Dendritic cell treated with granulocyte-macrophage colony-stimulating factor and Interleukin-4, amounts not matched to agents 40 ng/mL and 50 ng/mL, for 4 days (primary cell): ENCODE measurements around the gene PTX4.

Experiments
- H3K27ac Mint-ChIP-seq: one replicate; pipeline ENCODE4 v1.8.0; 2022; ENCODE audit warnings: mild to moderate bottlenecking, mixed read lengths
- H3K27me3 Mint-ChIP-seq: one replicate; pipeline ENCODE4 v1.8.0; 2022; ENCODE audit warnings: mild to moderate bottlenecking, mixed read lengths
- H3K36me3 Mint-ChIP-seq: one replicate; pipeline ENCODE4 v1.8.0; 2022; ENCODE audit warnings: low read depth, mixed read lengths
- H3K4me1 Mint-ChIP-seq: one replicate; pipeline ENCODE4 v1.8.0; 2022; ENCODE audit warnings: low read depth, mixed read lengths
- H3K4me3 Mint-ChIP-seq: one replicate; pipeline ENCODE4 v1.8.0; 2022; ENCODE audit warnings: mild to moderate bottlenecking, moderate library complexity, mixed read lengths
- H3K9me3 Mint-ChIP-seq: one replicate; pipeline ENCODE4 v1.8.0; 2022; ENCODE audit warnings: mixed read lengths
- intact Hi-C: fragments of 100-400 bp; cut with micrococcal nuclease; formaldehyde crosslinking; loops from one replicate; pipeline ENCODE4 v1.15.0; 2022

Gene PTX4

GRCh38 chr16:1499756-1500464 lies 11.2 kb upstream of the PTX4 start:
- Mint-ChIP-seq H3K9me3 (no peaks in the 10 kb centered on the region), H3K27me3 (no peaks in the 10 kb centered on the region), H3K27ac (no peak overlapping the region), H3K36me3 (peaks cover 96% of the 10 kb centered on the region), H3K4me3 (no peak overlapping the region), H3K4me1 (peaks cover 2% of the 10 kb centered on the region)
- intact Hi-C loops, result no loop called here

GRCh38 chr16:1498899-1499676 lies 10.3 kb upstream of the PTX4 start:
- Mint-ChIP-seq H3K27ac (no peak overlapping the region), H3K27me3 (no peaks in the 10 kb centered on the region), H3K4me3 (no peak overlapping the region), H3K36me3 (peaks cover 98% of the 10 kb centered on the region), H3K9me3 (no peaks in the 10 kb centered on the region), H3K4me1 (peaks cover 10% of the 10 kb centered on the region)
- intact Hi-C loops, result no loop called here

- H3K9me3 Mint-ChIP-seq, result no peaks in the 10 kb centered on the region
- intact Hi-C loops, result no loop called here
- peaks cover 26% of the 10 kb centered on the region for H3K4me1 Mint-ChIP-seq
- no peaks in the 10 kb centered on the region for H3K27me3 Mint-ChIP-seq
- H3K27ac Mint-ChIP-seq, result no peak overlapping the region
- H3K4me3 Mint-ChIP-seq, result no peak overlapping the region
- H3K36me3 Mint-ChIP-seq, result peaks cover 93% of the 10 kb centered on the region
These were observed 8.4 kb upstream of the PTX4 start for GRCh38 chr16:1497014-1497598.

GRCh38 chr16:1496464-1496863 lies 7.7 kb upstream of the PTX4 start:
- Mint-ChIP-seq H3K27ac (no peak overlapping the region), H3K4me3 (no peak overlapping the region), H3K9me3 (no peaks in the 10 kb centered on the region), H3K27me3 (no peaks in the 10 kb centered on the region), H3K36me3 (peaks cover 86% of the 10 kb centered on the region), H3K4me1 (peaks cover 27% of the 10 kb centered on the region)
- intact Hi-C loops, result no loop called here

- no peak overlapping the region for H3K4me3 Mint-ChIP-seq
- H3K27ac Mint-ChIP-seq, result no peak overlapping the region
- no peaks in the 10 kb centered on the region for H3K9me3 Mint-ChIP-seq
- H3K27me3 Mint-ChIP-seq, result no peaks in the 10 kb centered on the region
- H3K4me1 Mint-ChIP-seq, result peaks cover 27% of the 10 kb centered on the region
- intact Hi-C loops, result no loop called here
- peaks cover 81% of the 10 kb centered on the region for H3K36me3 Mint-ChIP-seq
These were observed 7.1 kb upstream of the PTX4 start for GRCh38 chr16:1495889-1496262.

GRCh38 chr16:1495211-1495888 lies 6.6 kb upstream of the PTX4 start:
- intact Hi-C loops, result no loop called here
- H3K4me3 Mint-ChIP-seq, result no peak overlapping the region

GRCh38 chr16:1494711-1495110 lies 6.0 kb upstream of the PTX4 start:
- H3K36me3 Mint-ChIP-seq, result peaks cover 69% of the 10 kb centered on the region
- H3K4me3 Mint-ChIP-seq, result peak overlapping the region; percentile 91
- H3K9me3 Mint-ChIP-seq, result no peaks in the 10 kb centered on the region
- intact Hi-C loops, result no loop called here
- peaks cover 27% of the 10 kb centered on the region for H3K4me1 Mint-ChIP-seq
- H3K27me3 Mint-ChIP-seq, result no peaks in the 10 kb centered on the region
- H3K27ac Mint-ChIP-seq, result peak overlapping the region; percentile 98

More at GRCh38 chr16:1495211-1495888, 6.6 kb upstream of the PTX4 start:
- Mint-ChIP-seq H3K9me3 (no peaks in the 10 kb centered on the region), H3K4me1 (peaks cover 27% of the 10 kb centered on the region), H3K27me3 (no peaks in the 10 kb centered on the region), H3K36me3 (peaks cover 75% of the 10 kb centered on the region), H3K27ac (no peak overlapping the region)

GRCh38 chr16:1494129-1494640 lies 5.4 kb upstream of the PTX4 start:
- peak overlapping the region; percentile 98 for H3K27ac Mint-ChIP-seq
- H3K9me3 Mint-ChIP-seq, result no peaks in the 10 kb centered on the region
- H3K4me1 Mint-ChIP-seq, result peaks cover 27% of the 10 kb centered on the region
- H3K27me3 Mint-ChIP-seq, result no peaks in the 10 kb centered on the region
- H3K36me3 Mint-ChIP-seq, result peaks cover 64% of the 10 kb centered on the region
- H3K4me3 Mint-ChIP-seq, result peak overlapping the region; percentile 91
- intact Hi-C loops, result no loop called here

GRCh38 chr16:1493746-1494094 lies 5.0 kb upstream of the PTX4 start:
- peak overlapping the region; percentile 91 for H3K4me3 Mint-ChIP-seq
- no peaks in the 10 kb centered on the region for H3K27me3 Mint-ChIP-seq
- peak overlapping the region; percentile 98 for H3K27ac Mint-ChIP-seq
- H3K4me1 Mint-ChIP-seq, result peaks cover 30% of the 10 kb centered on the region
- intact Hi-C loops, result loop anchor here (2.0 kb wide), 1 partner anchor 19 kb away; the partner anchor contains the start of gene CLCN7
- peaks cover 59% of the 10 kb centered on the region for H3K36me3 Mint-ChIP-seq
- no peaks in the 10 kb centered on the region for H3K9me3 Mint-ChIP-seq

GRCh38 chr16:1492923-1493745 lies 4.4 kb upstream of the PTX4 start, which contains the start of gene TELO2:
TSS of gene TELO2 (plus strand) at chr16:1493360. CDS start at chr16:1494282, 922 bp downstream.
- H3K9me3 Mint-ChIP-seq, result no peaks in the 10 kb centered on the region
- peak within 1 kb of the TSS; percentile 91 for H3K4me3 Mint-ChIP-seq
- H3K36me3 Mint-ChIP-seq, result peaks cover 53% of the 10 kb centered on the region
- H3K27ac Mint-ChIP-seq, result peak within 1 kb of the TSS; percentile 98
- peaks cover 36% of the 10 kb centered on the region for H3K4me1 Mint-ChIP-seq
- no peaks in the 10 kb centered on the region for H3K27me3 Mint-ChIP-seq
- intact Hi-C loops, result loop anchor here (2.0 kb wide), 1 partner anchor 18 kb away; the partner anchor contains the start of gene CLCN7

GRCh38 chr16:1492082-1492922 lies 3.6 kb upstream of the PTX4 start:
- intact Hi-C loops, result loop anchor here (2.0 kb wide), 1 partner anchor 18 kb away; the partner anchor contains the start of gene CLCN7
- peak overlapping the region; percentile 98 for H3K27ac Mint-ChIP-seq
- peaks cover 45% of the 10 kb centered on the region for H3K36me3 Mint-ChIP-seq
- no peaks in the 10 kb centered on the region for H3K27me3 Mint-ChIP-seq
- H3K9me3 Mint-ChIP-seq, result no peaks in the 10 kb centered on the region
- peaks cover 36% of the 10 kb centered on the region for H3K4me1 Mint-ChIP-seq
- H3K4me3 Mint-ChIP-seq, result peak overlapping the region; percentile 91

- H3K9me3 Mint-ChIP-seq, result no peaks in the 10 kb centered on the region
- H3K4me1 Mint-ChIP-seq, result peaks cover 36% of the 10 kb centered on the region
- H3K27ac Mint-ChIP-seq, result peak overlapping the region; percentile 98
- no peak overlapping the region for H3K4me3 Mint-ChIP-seq
- intact Hi-C loops, result no loop called here
- no peaks in the 10 kb centered on the region for H3K27me3 Mint-ChIP-seq
- peaks cover 35% of the 10 kb centered on the region for H3K36me3 Mint-ChIP-seq
These were observed 2.6 kb upstream of the PTX4 start for GRCh38 chr16:1491327-1491726.
